ENCODE data around the gene NDUFA7.

NDUFA7 gene

GRCh38 chr19:8261881-8262280 is 59.3 kb downstream of the NDUFA7 start:
- TF ChIP-seq, protein P1, sequence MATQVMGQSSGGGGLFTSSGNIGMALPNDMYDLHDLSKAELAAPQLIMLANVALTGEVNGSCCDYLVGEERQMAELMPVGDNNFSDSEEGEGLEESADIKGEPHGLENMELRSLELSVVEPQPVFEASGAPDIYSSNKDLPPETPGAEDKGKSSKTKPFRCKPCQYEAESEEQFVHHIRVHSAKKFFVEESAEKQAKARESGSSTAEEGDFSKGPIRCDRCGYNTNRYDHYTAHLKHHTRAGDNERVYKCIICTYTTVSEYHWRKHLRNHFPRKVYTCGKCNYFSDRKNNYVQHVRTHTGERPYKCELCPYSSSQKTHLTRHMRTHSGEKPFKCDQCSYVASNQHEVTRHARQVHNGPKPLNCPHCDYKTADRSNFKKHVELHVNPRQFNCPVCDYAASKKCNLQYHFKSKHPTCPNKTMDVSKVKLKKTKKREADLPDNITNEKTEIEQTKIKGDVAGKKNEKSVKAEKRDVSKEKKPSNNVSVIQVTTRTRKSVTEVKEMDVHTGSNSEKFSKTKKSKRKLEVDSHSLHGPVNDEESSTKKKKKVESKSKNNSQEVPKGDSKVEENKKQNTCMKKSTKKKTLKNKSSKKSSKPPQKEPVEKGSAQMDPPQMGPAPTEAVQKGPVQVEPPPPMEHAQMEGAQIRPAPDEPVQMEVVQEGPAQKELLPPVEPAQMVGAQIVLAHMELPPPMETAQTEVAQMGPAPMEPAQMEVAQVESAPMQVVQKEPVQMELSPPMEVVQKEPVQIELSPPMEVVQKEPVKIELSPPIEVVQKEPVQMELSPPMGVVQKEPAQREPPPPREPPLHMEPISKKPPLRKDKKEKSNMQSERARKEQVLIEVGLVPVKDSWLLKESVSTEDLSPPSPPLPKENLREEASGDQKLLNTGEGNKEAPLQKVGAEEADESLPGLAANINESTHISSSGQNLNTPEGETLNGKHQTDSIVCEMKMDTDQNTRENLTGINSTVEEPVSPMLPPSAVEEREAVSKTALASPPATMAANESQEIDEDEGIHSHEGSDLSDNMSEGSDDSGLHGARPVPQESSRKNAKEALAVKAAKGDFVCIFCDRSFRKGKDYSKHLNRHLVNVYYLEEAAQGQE (IDR thresholded peaks at IDR 0.05; ENCODE audit: insufficient replicate concordance, low read depth): no peak
- TF ChIP-seq GABPA (IDR thresholded peaks at IDR 0.05; ENCODE audit: low read depth) (no peak), POLR2AphosphoS5 (IDR thresholded peaks at IDR 0.05; ENCODE audit: low read depth) (no peak), CTCF (IDR thresholded peaks at IDR 0.05; ENCODE audit: insufficient read depth, low read length) (no peak), SPI1 (IDR thresholded peaks at IDR 0.05; ENCODE audit: borderline replicate concordance, low read depth) (no peak)
- no peak overlapping the region for H3K27ac ChIP-seq (replicated peaks)
- no peak overlapping the region for H3K4me3 ChIP-seq (replicated peaks; ENCODE audit: insufficient read depth, low read length)
- H3K27me3 ChIP-seq (ENCODE audit: insufficient read depth, poor library complexity, severe bottlenecking): no peaks in the 10 kb centered on the region
- DNase-seq (ENCODE audit: low read depth in 1 of 2, low spot score in 1 of 2): no peak

DNA sequence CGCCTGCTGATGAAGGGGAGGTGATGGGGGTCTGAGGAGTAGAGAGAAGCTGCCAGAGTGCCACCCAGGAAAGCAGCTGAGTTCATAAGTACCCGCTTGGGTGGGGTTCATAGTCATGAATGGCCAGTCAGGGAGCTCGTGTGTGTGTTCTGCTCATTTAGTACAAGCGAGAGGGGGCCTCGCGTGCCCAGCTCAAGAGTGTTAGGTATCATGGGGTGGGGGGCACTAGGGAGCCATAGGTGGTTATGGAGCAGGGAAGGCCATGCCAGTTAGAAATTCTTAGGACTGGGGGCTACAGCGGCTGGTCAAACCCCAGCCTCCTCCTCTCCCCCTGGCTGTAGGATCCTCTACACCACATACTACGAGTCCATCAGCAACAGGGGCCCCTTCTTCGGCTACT is 59.8 kb downstream of the NDUFA7 start:
- Histone ChIP-seq H3K4me3 (replicated peaks; ENCODE audit: insufficient read depth, low read length) (no peak overlapping the region), H3K27ac (replicated peaks) (no peak overlapping the region), H3K27me3 (ENCODE audit: insufficient read depth, poor library complexity, severe bottlenecking) (no peaks in the 10 kb centered on the region)
- no peak for DNase-seq (ENCODE audit: low read depth in 1 of 2, low spot score in 1 of 2)
- TF ChIP-seq GABPA (IDR thresholded peaks at IDR 0.05; ENCODE audit: low read depth) (no peak), POLR2AphosphoS5 (IDR thresholded peaks at IDR 0.05; ENCODE audit: low read depth) (no peak), SPI1 (IDR thresholded peaks at IDR 0.05; ENCODE audit: borderline replicate concordance, low read depth) (no peak), CTCF (IDR thresholded peaks at IDR 0.05; ENCODE audit: insufficient read depth, low read length) (no peak)
- TF ChIP-seq, protein P1 (IDR thresholded peaks at IDR 0.05; ENCODE audit: insufficient replicate concordance, low read depth): no peak

Measured in HL-60 (cell line).